Measurements from ENCODE around the gene INPP4B.

The INPP4B gene

GRCh38 chr4:142284402-142285221, 561.5 kb downstream of the INPP4B start:
- no peaks in the 10 kb centered on the region for H3K36me3 ChIP-seq (ENCODE audit: control insufficient read depth, insufficient read depth, low read length, severe bottlenecking)
- H3K4me3 ChIP-seq (ENCODE audit: low read length), result no peak overlapping the region
- no peaks in the 10 kb centered on the region for H3K9me3 ChIP-seq (ENCODE audit: control insufficient read depth, low read length)
- no peak for DNase-seq (ENCODE audit: low read depth)
- no peaks in the 10 kb centered on the region for H3K27me3 ChIP-seq (replicated peaks; ENCODE audit: control insufficient read depth, insufficient read depth, low read length)
- H3K9ac ChIP-seq (ENCODE audit: low read length), result no peak overlapping the region
- H3K4me1 ChIP-seq (ENCODE audit: control insufficient read depth, insufficient read depth, low read length), result no peaks in the 10 kb centered on the region

DNA sequence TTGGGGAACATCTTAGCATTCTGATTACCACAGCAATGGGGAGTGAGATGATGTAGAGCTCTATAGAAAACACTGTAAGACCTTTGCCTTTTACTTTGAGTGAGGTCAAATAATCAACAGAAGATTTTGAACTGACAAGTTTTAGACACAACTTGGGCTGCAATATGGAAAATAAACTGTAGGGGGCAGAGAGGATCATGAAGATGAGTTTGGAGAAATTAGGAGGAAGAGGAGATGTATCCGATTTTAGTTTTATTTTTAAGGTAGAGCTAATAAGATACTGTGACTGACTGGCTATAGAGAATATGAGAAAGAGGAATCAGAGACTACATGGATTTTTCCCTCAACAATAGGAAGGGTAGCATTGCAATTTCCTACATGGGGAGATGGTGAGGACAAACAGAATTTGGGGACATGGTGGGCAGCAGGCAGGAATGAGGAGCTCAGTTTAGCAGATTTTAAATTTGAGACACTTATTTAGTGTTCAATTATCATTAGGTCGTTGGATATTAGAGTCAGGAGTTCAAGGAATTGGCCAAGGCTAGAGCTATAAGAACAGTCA, 563.1 kb downstream of the INPP4B start:
- peak; percentile 66 for DNase-seq (ENCODE audit: low read depth)
- H3K9ac ChIP-seq (ENCODE audit: low read length), result no peak overlapping the region

DNA sequence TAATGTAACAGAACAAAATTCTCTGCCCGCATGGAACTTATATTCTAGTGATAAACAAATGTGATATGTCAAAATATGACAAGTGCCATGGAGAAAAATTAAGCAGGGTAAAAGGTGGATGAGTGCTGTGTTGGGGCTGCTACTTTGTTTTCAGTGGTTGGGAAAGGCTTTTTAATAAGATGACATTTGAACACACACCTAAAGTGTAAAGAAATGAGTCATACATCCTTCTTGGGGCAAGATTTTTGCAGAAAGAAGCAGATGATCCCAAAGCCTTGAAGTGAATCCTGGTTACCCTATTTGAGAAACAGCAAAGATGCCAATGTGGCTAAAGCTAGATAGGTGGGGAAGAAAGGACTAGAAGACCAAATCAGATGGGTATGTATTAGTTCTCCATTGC, 564.1 kb downstream of the INPP4B start:
- no peaks in the 10 kb centered on the region for H3K9me3 ChIP-seq (ENCODE audit: control insufficient read depth, low read length)
- H3K4me1 ChIP-seq (ENCODE audit: control insufficient read depth, insufficient read depth, low read length), result no peaks in the 10 kb centered on the region
- H3K4me3 ChIP-seq (ENCODE audit: low read length), result no peak overlapping the region
- no peak overlapping the region for H3K9ac ChIP-seq (ENCODE audit: low read length)
- no peaks in the 10 kb centered on the region for H3K27me3 ChIP-seq (replicated peaks; ENCODE audit: control insufficient read depth, insufficient read depth, low read length)
- no peak for DNase-seq (ENCODE audit: low read depth)
- no peaks in the 10 kb centered on the region for H3K36me3 ChIP-seq (ENCODE audit: control insufficient read depth, insufficient read depth, low read length, severe bottlenecking)

More for the DNA sequence above, 563.1 kb downstream of the INPP4B start:
- Histone ChIP-seq H3K4me3 (ENCODE audit: low read length) (no peak overlapping the region), H3K27me3 (replicated peaks; ENCODE audit: control insufficient read depth, insufficient read depth, low read length) (no peaks in the 10 kb centered on the region), H3K36me3 (ENCODE audit: control insufficient read depth, insufficient read depth, low read length, severe bottlenecking) (no peaks in the 10 kb centered on the region), H3K9me3 (ENCODE audit: control insufficient read depth, low read length) (no peaks in the 10 kb centered on the region), H3K4me1 (ENCODE audit: control insufficient read depth, insufficient read depth, low read length) (no peaks in the 10 kb centered on the region)

- Histone ChIP-seq H3K9me3 (ENCODE audit: control insufficient read depth, low read length) (no peaks in the 10 kb centered on the region), H3K4me1 (ENCODE audit: control insufficient read depth, insufficient read depth, low read length) (no peaks in the 10 kb centered on the region), H3K36me3 (ENCODE audit: control insufficient read depth, insufficient read depth, low read length, severe bottlenecking) (no peaks in the 10 kb centered on the region), H3K27me3 (replicated peaks; ENCODE audit: control insufficient read depth, insufficient read depth, low read length) (no peaks in the 10 kb centered on the region), H3K9ac (ENCODE audit: low read length) (no peak overlapping the region), H3K4me3 (ENCODE audit: low read length) (no peak overlapping the region)
- DNase-seq (ENCODE audit: low read depth), result no peak
These were observed 567.4 kb downstream of the INPP4B start for GRCh38 chr4:142278663-142279062.

DNA sequence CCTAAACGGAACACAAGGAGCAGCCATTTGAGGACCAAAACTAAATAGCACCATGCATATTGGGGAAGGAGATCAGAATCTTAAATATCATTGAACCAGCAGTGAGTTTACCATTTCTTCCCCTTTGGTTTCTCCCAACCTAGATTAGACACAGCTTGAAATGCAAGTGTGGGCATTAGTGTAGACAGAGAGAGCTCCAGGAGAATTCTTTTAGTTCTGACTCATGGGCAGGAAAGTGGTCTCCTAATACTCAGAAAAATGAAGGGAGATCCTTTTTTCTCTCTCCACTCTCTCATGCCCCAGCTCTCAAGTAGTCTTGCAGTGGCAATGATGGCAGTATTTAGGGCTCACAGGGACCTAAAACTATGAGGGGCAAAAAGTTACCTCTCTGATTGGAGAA, 567.9 kb downstream of the INPP4B start:
- H3K9me3 ChIP-seq (ENCODE audit: control insufficient read depth, low read length), result no peaks in the 10 kb centered on the region
- DNase-seq (ENCODE audit: low read depth), result peak; percentile 15
- H3K4me1 ChIP-seq (ENCODE audit: control insufficient read depth, insufficient read depth, low read length), result no peaks in the 10 kb centered on the region
- no peaks in the 10 kb centered on the region for H3K27me3 ChIP-seq (replicated peaks; ENCODE audit: control insufficient read depth, insufficient read depth, low read length)
- no peaks in the 10 kb centered on the region for H3K36me3 ChIP-seq (ENCODE audit: control insufficient read depth, insufficient read depth, low read length, severe bottlenecking)
- no peak overlapping the region for H3K4me3 ChIP-seq (ENCODE audit: low read length)
- H3K9ac ChIP-seq (ENCODE audit: low read length), result no peak overlapping the region

DNA sequence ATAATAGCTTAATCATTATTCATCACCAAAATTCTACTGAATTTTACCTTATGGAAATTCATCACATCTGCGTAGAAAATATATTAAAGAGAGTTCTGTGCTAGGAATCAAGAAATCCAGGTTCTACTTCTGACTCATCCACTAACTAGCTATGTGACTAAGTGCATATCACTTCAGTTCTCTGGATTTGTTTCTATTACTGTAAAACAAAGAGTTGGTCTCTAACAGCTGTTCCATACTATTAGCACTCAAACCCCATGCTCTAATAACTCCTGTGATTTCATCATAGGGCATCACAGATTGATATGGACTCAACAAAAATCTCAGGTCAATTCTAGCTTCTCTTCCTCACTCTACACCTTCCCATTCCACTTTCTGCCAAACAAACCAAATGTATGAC, 572.0 kb downstream of the INPP4B start:
- Histone ChIP-seq H3K9me3 (ENCODE audit: control insufficient read depth, low read length) (no peaks in the 10 kb centered on the region), H3K4me3 (ENCODE audit: low read length) (no peak overlapping the region), H3K36me3 (ENCODE audit: control insufficient read depth, insufficient read depth, low read length, severe bottlenecking) (no peaks in the 10 kb centered on the region), H3K4me1 (ENCODE audit: control insufficient read depth, insufficient read depth, low read length) (no peaks in the 10 kb centered on the region), H3K27me3 (replicated peaks; ENCODE audit: control insufficient read depth, insufficient read depth, low read length) (no peaks in the 10 kb centered on the region), H3K9ac (ENCODE audit: low read length) (no peak overlapping the region)
- peak; percentile 12 for DNase-seq (ENCODE audit: low read depth)

DNA sequence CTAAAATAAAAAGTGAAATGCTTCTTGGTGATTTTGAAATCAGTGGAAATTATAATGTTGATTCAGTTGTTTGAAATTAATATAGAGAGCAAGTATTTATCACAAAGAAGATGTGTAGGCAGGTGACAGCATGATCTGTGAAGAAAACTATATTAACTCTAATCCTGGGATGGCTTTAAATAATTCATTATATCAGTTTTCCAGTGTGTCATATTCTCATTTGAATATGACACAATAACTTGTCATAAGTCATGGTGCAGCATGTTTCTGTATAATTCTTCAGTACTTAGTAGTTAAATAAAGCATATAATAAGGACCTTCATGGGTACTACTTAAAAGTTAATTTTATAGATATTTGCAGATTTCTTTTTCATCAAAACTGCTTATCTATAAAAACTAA, 573.6 kb downstream of the INPP4B start:
- Histone ChIP-seq H3K4me1 (ENCODE audit: control insufficient read depth, insufficient read depth, low read length) (peaks cover 2% of the 10 kb centered on the region), H3K27me3 (replicated peaks; ENCODE audit: control insufficient read depth, insufficient read depth, low read length) (no peaks in the 10 kb centered on the region), H3K9ac (ENCODE audit: low read length) (no peak overlapping the region), H3K9me3 (ENCODE audit: control insufficient read depth, low read length) (no peaks in the 10 kb centered on the region), H3K4me3 (ENCODE audit: low read length) (no peak overlapping the region), H3K36me3 (ENCODE audit: control insufficient read depth, insufficient read depth, low read length, severe bottlenecking) (no peaks in the 10 kb centered on the region)
- DNase-seq (ENCODE audit: low read depth), result no peak

DNA sequence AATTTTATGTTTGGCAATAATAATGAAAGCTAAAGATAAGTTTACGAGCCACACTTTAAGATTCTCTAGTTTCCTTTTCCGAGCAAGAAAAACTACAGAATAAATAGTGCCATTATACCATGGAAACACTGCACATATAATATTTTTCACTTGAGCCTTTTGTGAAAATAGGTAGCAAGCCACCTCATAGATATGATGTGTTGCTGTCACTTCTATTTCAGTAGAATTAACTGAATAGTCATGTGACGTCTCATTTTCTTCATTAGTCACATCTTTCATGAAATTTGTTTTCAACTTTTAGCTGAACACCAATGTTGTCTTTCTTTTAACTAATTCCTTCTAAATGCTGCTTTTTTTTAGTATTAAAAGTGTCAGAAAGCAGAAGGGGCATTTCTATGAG, 574.3 kb downstream of the INPP4B start:
- Histone ChIP-seq H3K27me3 (replicated peaks; ENCODE audit: control insufficient read depth, insufficient read depth, low read length) (no peaks in the 10 kb centered on the region), H3K4me3 (ENCODE audit: low read length) (no peak overlapping the region), H3K9ac (ENCODE audit: low read length) (no peak overlapping the region), H3K9me3 (ENCODE audit: control insufficient read depth, low read length) (no peaks in the 10 kb centered on the region), H3K4me1 (ENCODE audit: control insufficient read depth, insufficient read depth, low read length) (peaks cover 8% of the 10 kb centered on the region), H3K36me3 (ENCODE audit: control insufficient read depth, insufficient read depth, low read length, severe bottlenecking) (no peaks in the 10 kb centered on the region)
- no peak for DNase-seq (ENCODE audit: low read depth)

GRCh38 chr4:142267101-142267500, 579.0 kb downstream of the INPP4B start:
- Histone ChIP-seq H3K27me3 (replicated peaks; ENCODE audit: control insufficient read depth, insufficient read depth, low read length) (no peaks in the 10 kb centered on the region), H3K4me1 (ENCODE audit: control insufficient read depth, insufficient read depth, low read length) (peaks cover 29% of the 10 kb centered on the region), H3K9ac (ENCODE audit: low read length) (no peak overlapping the region), H3K4me3 (ENCODE audit: low read length) (peak overlapping the region; percentile 4), H3K9me3 (ENCODE audit: control insufficient read depth, low read length) (no peaks in the 10 kb centered on the region), H3K36me3 (ENCODE audit: control insufficient read depth, insufficient read depth, low read length, severe bottlenecking) (no peaks in the 10 kb centered on the region)
- DNase-seq (ENCODE audit: low read depth), result peak; percentile 12

GRCh38 chr4:142265946-142266345, 580.2 kb downstream of the INPP4B start:
- H3K27me3 ChIP-seq (replicated peaks; ENCODE audit: control insufficient read depth, insufficient read depth, low read length), result no peaks in the 10 kb centered on the region
- H3K36me3 ChIP-seq (ENCODE audit: control insufficient read depth, insufficient read depth, low read length, severe bottlenecking), result no peaks in the 10 kb centered on the region
- peaks cover 29% of the 10 kb centered on the region for H3K4me1 ChIP-seq (ENCODE audit: control insufficient read depth, insufficient read depth, low read length)
- H3K9me3 ChIP-seq (ENCODE audit: control insufficient read depth, low read length), result no peaks in the 10 kb centered on the region
- H3K4me3 ChIP-seq (ENCODE audit: low read length), result peak overlapping the region; percentile 11
- no peak for DNase-seq (ENCODE audit: low read depth)
- no peak overlapping the region for H3K9ac ChIP-seq (ENCODE audit: low read length)

DNA sequence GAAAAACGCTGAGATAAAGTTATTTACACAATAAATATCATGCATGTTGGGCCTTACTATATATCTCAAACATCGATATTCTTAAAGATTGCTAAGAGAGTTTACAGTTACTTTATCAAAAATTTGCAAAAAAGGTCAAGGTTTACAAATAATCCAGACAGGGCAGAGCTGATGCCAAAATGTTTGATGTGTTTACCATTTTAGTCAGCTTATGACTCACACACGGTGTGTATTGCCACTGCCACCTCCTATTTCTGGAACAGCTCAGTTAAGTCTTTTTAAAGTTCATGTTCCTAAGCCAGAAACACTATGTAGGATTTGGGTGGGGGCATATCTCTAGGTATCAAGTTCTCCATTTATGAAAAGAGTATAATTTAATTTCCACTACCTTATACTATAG, 580.6 kb downstream of the INPP4B start:
- Histone ChIP-seq H3K4me1 (ENCODE audit: control insufficient read depth, insufficient read depth, low read length) (peaks cover 29% of the 10 kb centered on the region), H3K27me3 (replicated peaks; ENCODE audit: control insufficient read depth, insufficient read depth, low read length) (no peaks in the 10 kb centered on the region), H3K36me3 (ENCODE audit: control insufficient read depth, insufficient read depth, low read length, severe bottlenecking) (no peaks in the 10 kb centered on the region), H3K4me3 (ENCODE audit: low read length) (peak overlapping the region; percentile 11), H3K9me3 (ENCODE audit: control insufficient read depth, low read length) (no peaks in the 10 kb centered on the region), H3K9ac (ENCODE audit: low read length) (no peak overlapping the region)
- peak; percentile 42 for DNase-seq (ENCODE audit: low read depth)

All from adipocyte (in vitro differentiated cells).